Measurements from ENCODE around the gene OR2L3.

OR2L3 gene

DNA sequence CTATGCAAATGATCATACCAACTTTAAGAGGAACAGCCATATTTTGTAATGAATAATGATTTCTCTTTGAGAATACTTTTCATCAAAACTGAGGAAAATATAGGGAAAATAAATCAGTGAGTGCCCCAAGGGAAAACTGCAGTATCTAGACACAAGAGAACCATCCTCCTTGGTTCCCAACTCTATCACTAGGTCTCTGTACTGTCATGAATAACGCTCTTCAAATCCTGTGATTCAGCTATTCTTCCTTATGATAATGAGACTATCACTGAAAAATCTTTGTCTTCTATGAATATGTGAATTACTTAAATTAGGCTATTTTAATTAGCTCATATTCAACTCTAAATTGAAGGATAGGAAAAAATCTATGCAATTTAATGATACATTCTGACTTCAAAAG, 30.8 kb upstream of the OR2L3 start:
- TF ChIP-seq, protein P1, sequence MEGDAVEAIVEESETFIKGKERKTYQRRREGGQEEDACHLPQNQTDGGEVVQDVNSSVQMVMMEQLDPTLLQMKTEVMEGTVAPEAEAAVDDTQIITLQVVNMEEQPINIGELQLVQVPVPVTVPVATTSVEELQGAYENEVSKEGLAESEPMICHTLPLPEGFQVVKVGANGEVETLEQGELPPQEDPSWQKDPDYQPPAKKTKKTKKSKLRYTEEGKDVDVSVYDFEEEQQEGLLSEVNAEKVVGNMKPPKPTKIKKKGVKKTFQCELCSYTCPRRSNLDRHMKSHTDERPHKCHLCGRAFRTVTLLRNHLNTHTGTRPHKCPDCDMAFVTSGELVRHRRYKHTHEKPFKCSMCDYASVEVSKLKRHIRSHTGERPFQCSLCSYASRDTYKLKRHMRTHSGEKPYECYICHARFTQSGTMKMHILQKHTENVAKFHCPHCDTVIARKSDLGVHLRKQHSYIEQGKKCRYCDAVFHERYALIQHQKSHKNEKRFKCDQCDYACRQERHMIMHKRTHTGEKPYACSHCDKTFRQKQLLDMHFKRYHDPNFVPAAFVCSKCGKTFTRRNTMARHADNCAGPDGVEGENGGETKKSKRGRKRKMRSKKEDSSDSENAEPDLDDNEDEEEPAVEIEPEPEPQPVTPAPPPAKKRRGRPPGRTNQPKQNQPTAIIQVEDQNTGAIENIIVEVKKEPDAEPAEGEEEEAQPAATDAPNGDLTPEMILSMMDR (IDR thresholded peaks at IDR 0.05; ENCODE audit: extremely low read depth, insufficient read depth, missing control alignments) = no peak
- no peak for DNase-seq (ENCODE audit: low spot score)
- in situ Hi-C loops (cut with MboI; ENCODE audit: low pct_unique_long_range_greater_than_20kb, low sequenced_read_pairs, unreplicated experiment) = no loop called here

DNA sequence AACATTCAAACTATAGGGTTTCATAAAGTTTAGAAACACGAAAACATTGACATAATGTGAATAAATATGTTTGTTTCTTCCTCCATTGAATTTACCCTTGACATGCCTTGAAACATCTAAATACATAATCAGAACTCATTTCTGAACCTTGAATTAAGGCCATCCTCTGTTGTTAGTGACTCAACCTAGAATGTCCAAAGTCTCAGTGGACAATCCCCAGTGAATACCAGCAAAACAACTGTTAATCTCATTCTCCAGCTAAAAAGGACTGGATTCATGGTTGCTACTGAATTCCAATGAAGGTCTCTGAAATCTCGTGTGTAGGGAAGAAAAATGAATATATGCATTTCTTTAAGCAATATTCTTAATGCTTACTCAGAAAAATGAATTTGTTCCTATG, 16.9 kb upstream of the OR2L3 start, which contains the start of gene OR2L2:
Gene OR2L2 (plus strand): TSS at position 301 of the 400 bp plus-strand sequence. CDS start 8,198 bp downstream, outside the sequence.
- in situ Hi-C loops (cut with MboI; ENCODE audit: low pct_unique_long_range_greater_than_20kb, low sequenced_read_pairs, unreplicated experiment) = no loop called here
- no peak for DNase-seq (ENCODE audit: low spot score)
- TF ChIP-seq, protein P1 (IDR thresholded peaks at IDR 0.05; ENCODE audit: extremely low read depth, insufficient read depth, missing control alignments) = no peak

DNA sequence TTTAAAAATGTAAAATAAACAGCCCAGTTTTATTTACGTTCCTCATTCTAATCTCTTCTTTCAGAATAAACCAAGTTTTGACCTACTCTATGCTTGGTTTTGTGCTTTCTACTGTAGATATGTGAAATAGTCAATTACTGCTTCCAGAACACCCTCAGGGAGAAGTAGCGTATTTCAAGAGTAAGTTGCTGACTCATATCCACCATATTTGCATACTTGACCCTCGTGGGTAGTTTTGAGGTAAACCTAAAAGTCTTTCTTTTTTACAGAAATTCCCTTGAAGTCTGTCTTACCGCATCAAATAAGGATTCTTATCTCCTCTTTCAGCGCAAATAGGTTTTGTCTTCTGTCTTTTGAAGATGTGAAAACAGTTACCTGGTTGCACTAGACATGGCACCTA, 1.4 kb upstream of the OR2L3 start:
- in situ Hi-C loops (cut with MboI; ENCODE audit: low pct_unique_long_range_greater_than_20kb, low sequenced_read_pairs, unreplicated experiment) = no loop called here

DNA sequence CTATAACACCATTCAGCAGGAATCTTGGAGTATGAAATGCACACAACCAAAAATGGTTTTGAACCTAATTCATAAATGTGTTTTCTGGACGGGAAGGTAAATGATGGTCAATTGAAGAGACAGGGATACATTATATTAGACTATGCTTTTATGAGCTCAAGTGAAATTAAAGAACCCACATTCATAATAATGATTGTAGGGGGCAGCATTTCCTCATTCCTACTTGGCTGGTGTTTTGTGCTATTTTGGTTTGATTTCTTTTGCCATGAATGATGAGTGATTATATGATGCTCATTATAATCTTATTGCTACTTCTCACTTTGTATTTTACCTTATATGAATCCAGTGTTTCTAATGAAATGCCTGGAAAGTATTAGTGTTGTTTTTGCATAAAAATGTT, 372 bp downstream of the OR2L3 start:
- in situ Hi-C loops (cut with MboI; ENCODE audit: low pct_unique_long_range_greater_than_20kb, low sequenced_read_pairs, unreplicated experiment) = no loop called here
- TF ChIP-seq, protein P1 (IDR thresholded peaks at IDR 0.05; ENCODE audit: extremely low read depth, insufficient read depth, missing control alignments) = no peak
- DNase-seq (ENCODE audit: low spot score) = no peak

More for the DNA sequence above, 1.4 kb upstream of the OR2L3 start:
- no peak for DNase-seq (ENCODE audit: low spot score)
- TF ChIP-seq, protein P1 (IDR thresholded peaks at IDR 0.05; ENCODE audit: extremely low read depth, insufficient read depth, missing control alignments) = no peak

DNA sequence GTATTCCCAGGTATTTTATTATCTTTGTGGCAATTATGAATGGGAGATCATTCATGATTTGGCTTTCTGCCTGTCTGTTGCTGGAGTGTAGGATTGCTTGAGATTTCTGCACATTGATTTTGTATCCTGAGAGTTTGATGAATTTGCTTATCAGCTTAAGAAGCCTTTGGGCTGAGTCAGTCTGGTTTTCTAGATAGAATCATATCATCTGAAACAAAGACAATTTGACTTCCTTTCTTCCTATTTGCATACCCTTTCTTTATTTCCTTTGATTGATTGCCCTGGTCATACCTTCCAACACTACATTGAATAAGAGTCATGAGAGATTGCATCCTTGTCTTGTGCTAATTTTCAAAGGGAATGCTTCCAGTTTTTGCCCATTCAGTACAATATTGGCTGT, 8.0 kb downstream of the OR2L3 start:
- in situ Hi-C loops (cut with MboI; ENCODE audit: low pct_unique_long_range_greater_than_20kb, low sequenced_read_pairs, unreplicated experiment) = no loop called here
- TF ChIP-seq, protein P1 (IDR thresholded peaks at IDR 0.05; ENCODE audit: extremely low read depth, insufficient read depth, missing control alignments) = no peak

DNA sequence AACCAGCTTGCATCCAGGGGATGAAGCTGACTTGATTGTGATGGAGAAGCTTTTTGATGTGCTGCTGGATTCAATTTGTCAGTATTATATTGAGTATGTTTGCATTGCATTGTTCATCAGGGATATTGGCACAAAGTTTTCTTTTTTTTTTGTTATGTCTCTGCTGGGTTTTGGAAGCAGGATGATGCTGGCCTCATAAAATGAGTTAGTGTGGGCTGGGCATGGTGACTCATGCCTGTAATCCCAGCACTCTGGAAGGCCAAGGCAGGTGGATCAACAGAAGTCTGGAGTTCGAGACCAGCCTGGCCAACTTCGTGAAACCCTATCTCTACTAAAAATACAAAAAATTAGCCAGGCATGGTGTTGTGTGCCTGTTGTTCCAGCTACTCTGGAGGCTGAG, 8.6 kb downstream of the OR2L3 start:
- TF ChIP-seq, protein P1 (IDR thresholded peaks at IDR 0.05; ENCODE audit: extremely low read depth, insufficient read depth, missing control alignments) = no peak
- in situ Hi-C loops (cut with MboI; ENCODE audit: low pct_unique_long_range_greater_than_20kb, low sequenced_read_pairs, unreplicated experiment) = no loop called here
- no peak for DNase-seq (ENCODE audit: low spot score)

More for the DNA sequence above, 8.0 kb downstream of the OR2L3 start:
- DNase-seq (ENCODE audit: low spot score) = no peak

DNA sequence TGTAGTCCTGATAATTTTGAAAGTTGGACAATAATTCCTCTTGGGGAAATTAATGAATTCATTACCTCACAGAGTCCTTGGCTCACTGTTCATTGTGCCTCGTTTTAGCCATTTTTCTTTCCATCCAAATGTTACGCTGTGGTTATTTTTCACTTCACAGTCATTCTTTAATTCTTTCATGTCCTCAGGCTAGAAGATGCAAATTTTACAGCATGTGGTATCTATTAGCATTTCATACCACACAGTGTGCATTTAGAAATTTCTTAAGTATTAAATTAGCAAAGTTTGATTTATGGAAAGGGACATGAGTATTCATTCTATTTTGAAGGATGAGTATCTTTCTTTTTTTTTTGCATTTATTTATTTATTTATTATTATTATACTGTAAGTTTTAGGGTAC, 18.4 kb downstream of the OR2L3 start:
- no peak for DNase-seq (ENCODE audit: low spot score)
- TF ChIP-seq, protein P1 (IDR thresholded peaks at IDR 0.05; ENCODE audit: extremely low read depth, insufficient read depth, missing control alignments) = no peak
- in situ Hi-C loops (cut with MboI; ENCODE audit: low pct_unique_long_range_greater_than_20kb, low sequenced_read_pairs, unreplicated experiment) = no loop called here
